Activated gamma-delta T cell treated with Interleukin-2 at 50 U/mL for 16 hours (primary cell): ENCODE data around the gene TEDC1.

Source experiments
- DNase-seq: peaks from one replicate; pipeline ENCODE4 v3.0.0-alpha.2; 2020

Gene TEDC1

DNA sequence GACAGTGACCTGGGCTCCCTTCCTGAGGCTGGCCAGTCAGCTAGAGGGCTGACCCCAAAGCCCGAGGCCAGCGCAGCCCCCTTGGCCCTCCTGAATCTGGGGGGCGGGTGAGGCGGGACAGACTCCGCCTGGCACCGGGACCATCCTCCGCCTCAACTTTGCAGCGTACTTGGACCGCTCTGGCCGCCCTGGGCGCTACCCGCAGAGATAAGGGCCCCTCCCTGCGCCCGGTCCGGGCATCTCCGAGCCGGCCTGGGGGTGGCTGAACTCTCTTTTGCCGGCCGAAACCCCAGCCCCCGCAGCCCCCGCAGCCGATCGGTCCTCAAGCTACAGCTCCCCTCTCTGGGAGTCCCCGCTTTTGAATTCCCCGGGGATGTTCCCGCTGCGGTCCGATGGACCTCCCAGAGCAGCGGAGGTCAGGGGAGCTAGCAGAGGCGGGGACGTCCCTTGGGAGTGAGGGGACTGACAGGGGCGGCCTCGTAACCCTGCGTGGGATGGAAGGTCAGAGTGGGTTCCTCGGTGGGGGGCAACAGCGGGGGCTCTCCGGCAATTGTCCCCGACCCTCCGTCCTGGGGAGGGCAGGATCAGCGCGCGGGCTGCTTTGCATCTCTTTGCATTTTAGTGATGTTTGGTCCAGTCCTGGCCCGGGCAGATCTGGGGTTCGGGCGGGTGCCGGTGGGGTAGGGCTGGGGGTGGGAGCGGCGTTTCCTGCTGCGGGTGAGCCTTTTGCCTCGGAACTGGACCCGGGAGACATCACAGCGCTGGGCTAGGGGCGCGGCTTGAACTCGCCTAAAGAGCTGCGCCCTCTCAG is 4.7 kb upstream of the TEDC1 start, which contains the start of gene CRIP1:
Gene CRIP1, plus strand, starts transcription at position 724 of the 811 bp plus-strand sequence. CDS start 374 bp downstream, outside the sequence.
- DNase-seq = no peak

DNA sequence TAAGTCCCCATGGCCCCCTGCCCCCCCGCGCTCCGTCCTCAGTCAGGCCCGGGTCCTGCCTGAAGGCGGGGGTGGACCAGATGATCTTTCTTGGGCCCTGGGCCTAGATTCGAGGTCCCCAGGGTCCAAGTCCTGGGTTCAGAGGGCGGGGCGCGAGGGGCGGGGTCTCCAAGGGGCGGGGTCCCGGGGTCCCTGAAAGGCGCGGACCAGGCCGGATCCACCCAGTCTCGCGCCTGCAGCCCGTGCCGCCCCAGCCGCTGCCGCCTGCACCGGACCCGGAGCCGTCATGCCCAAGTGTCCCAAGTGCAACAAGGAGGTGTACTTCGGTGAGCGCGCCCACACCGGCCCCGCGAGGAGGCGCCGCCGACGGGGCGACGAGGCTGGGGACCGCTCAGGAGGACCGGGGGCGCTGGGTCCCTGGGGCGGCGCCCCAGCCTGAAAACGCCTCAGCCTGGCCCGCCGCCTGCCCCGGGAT is 4.0 kb upstream of the TEDC1 start:
- peak; percentile 41 for DNase-seq

DNA sequence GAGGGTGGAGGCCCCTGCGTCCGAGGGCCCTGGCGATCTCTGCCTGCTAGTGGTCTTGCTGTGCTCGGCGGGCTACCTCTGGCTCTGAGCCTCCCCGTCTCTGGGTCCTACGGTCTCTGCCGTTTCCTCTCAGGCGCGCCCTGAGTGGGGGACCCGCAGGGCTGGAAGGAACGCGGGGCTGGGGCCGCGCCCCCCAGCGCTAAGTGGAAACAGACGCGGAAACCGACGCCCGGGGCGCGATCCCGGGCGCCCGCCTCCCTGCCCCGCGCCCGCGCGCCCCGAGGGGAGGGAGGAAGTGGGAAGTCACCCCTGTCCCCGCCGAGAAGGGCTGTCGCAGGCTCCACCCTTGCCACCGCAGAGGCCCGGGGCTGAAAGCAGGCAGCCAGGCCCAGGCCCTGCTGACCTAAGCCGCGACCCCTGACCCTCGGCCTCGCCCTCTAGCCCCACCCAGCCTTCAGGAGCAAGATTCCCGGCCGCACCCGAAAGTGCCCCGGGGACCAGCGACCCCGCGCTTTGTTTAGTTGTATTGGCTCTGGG is 3.5 kb upstream of the TEDC1 start:
- DNase-seq = peak; percentile 67

DNA sequence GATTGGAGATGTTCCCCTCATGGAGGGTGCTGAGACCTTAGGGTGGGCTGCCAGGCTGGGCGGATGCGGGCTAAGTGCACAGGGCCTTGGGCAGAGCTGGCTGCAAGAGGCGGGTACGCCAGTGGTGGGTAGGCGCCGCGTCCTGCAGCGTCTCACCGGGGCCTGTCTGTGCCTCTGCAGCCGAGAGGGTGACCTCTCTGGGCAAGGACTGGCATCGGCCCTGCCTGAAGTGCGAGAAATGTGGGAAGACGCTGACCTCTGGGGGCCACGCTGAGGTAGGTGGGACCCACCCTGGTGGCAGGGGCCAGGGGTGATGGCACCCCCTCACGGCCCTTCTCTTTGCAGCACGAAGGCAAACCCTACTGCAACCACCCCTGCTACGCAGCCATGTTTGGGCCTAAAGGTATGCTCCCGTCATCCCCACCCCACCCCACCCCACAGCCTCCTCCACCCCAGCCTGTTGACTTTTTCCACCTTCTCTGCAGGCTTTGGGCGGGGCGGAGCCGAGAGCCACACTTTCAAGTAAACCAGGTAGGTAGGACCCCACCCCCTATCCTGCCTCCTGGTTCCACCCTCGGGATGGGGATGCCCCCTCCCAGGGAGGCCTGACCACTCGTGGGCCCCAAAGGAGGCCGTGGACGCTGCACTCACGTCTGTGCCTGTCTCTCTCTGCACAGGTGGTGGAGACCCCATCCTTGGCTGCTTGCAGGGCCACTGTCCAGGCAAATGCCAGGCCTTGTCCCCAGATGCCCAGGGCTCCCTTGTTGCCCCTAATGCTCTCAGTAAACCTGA is 2.9 kb upstream of the TEDC1 start:
- DNase-seq = peak; percentile 34

DNA sequence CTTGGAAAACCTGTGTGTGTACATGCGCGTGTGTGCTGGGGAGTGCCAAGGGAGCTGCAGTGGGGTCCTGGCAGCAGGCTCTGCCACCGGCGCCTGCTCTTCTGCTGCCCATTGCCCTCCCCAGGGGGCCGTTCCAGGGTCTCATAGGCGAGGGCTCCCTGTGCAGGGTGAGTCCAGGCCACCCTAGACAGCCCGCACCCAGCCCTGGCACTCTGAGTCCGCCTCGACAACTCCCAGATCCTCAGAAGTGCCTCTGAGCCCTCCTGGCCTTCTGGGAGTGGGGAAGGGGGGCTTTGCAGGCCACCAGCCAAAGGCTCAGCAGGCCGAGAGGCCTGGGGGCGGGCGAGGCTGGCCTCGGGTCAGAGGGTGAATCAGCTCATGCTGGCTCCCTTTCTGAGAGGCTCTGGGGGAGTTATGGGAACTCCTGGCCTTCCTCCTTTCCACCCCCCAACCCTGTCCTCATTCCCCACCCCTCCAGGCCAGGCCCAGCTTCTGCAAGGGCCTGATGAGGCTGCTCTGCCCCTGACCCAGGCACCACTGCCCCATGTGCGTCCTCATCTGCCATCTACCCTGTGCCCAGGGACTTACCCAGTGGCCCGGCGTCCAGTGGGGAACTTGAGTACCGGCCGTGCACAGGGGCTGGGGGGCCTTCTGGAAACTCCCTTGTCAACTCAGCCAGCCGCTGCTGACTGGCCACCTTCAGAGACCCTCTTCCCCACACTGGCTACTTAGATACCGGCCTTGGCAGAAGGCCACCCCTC is 2.1 kb upstream of the TEDC1 start:
- no peak for DNase-seq

DNA sequence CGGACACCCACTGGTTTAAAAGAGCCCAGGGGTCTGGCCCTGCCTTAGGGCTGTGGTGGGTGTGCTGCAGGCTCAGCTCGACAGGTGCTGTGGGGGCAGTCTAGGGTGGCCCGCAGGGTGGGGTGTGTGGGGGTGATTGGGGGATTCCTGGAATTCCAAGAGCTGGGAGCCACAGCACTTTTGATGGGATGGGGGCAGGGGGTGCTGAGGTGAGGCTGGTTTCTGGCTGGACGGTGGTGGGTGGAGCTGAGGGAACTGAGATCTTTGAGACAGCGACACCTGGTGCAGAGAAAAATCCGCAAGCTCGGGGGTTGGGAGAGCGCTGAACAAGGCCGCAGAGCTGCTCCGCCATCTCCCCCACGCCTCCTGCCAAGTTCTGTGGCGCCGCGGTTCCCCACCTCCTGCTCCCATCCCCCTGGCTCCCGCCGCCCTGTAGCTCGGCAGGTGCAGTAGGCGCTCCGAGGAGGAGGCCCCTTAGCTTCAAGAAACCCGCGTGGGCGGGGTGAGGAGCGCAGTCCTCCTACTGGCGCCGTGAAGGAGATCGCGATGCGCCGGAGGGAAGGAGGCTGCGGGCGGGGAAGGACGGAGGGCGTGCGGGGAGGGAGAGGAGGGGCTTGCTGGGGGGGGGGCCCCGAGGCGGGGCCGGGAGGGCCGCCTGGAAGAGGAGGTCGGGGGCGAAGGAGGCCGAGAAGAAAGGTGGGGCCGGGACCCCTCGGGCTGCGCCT is 1.3 kb upstream of the TEDC1 start:
- DNase-seq = peak; percentile 86

DNA sequence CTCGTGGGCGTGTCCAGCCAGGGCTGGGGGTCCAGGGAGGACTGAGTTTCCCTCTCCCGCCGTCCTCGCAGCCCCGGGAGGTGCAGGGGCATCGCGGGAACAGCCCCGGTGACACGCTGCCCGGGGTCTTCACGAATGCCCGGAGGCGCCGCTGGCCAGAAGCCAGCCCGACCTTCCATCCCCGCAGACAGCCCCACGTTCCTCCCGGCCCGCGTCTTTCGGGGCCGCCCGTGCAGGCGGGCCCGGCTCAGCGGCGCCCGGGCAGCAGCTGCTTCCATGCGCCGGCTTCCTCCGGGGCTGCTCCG is 827 bp upstream of the TEDC1 start:
- no peak for DNase-seq

DNA sequence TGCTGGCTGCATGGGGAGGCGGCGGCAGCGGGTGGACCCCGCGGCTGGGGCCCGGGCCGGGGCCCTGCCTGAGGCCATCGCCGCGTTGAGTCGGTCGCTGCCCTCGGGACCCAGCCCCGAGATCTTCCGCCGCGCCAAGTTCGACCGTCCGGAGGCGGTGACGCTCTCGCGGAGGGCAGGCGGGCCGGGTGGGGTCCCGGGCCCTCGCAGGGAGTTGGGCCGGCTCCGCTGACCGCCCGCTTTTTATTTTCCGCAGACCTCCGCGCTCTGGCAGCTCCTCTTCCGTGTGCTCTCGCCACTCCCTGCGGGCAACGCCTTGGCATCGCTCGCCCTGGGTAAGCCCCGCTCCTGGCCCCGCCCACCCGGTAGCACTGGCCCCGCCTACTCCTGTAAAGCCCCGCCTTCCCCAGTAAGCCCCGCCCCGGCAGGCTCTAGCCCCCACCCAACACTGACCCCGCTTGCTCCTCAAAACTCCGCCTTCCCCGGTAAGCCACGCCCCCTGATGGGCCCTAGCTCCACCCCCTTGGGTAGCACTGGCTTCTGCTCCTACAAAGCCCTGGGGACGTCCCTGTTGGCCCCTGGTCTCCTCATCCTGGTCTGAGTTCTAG is 424 bp downstream of the TEDC1 start:
- DNase-seq = peak; percentile 75

DNA sequence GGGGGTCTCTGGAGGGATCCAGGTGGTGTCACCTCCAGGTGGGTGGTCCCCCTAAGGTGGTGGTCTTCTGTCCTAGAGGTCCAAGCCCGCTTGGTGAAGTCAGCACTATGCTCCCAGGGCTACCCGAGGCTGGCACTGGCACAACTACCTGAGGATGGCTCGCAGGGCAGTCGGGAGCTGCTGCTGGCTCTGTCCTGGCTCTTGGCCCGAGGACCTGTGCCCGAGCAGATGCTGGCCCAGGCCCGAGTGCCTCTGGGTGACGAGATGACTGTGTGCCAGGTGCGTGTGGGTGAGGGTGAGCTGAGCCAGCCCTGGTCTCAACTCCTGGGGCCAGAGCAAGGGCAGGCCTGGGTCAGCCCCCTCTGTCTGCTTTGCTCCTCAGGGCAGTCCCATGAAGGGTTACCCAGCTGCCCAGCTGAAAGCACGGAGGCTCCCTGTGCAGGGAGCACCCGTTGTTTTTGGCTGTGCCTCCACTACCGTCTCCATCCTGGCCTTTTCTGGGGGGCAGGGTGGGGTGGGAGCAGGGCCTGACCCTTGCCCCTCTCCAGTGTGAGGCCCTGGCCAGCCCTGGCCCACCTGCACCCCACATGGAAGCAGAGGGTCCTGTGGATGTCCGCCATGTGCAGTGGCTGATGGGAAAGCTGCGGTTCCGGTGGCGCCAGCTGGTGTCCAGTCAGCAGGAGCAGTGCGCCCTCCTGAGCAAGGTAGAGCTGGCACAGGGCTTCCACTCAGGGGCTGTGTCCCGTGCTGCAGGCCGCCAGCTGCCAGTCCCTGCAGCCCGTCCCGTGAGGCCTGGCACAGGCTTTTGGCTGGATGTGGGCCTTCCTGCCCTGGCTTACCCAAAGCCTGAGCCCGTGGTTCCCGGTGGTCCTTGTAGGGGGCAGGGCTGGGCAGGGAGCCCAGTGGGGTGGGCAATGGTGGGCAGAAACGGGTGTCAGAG is 1.3 kb downstream of the TEDC1 start:
- peak; percentile 5 for DNase-seq

DNA sequence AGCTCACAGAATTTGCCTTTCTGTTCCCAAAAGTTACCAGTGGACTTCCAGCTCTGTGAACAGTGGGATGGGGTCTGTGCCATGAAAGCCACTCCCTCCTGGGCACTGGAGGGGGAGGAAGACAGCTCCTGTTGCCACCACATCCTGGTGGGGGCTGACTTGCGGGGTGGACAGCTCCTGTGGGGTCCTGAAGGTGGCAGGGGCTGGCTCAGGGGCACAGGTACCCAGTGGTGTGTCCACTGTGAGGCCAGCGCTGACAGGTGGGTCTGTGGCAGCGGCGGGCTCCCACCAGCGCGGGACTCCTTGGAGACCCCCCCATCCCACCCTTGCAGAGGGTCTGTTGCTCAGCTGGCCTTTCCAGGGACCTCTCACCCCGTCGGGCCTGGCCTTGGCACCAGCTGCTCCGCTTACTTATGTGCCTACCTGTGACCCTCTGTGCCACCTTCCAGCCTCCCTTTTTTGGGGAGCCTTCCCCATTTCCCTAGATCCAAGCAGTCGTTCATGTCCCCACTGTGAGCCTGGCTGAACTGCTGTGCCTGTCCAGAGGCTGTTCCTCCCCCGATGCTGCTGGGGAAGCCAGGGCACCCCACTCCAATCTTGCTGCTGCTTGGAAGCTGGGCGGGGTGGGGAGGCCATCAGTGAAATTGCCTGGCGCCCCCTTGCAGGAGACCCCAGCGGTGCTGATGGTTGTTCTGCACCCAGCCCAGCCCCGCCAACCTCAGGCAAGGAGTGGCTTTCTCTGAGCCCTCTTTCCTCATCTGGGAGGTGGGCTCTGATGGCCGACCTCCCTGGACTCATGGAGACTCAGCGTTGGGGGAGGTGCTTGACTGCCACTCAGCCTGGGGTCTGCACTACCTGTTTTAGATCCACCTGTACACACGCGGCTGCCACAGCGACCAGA is 2.2 kb downstream of the TEDC1 start:
- peak; percentile 4 for DNase-seq

DNA sequence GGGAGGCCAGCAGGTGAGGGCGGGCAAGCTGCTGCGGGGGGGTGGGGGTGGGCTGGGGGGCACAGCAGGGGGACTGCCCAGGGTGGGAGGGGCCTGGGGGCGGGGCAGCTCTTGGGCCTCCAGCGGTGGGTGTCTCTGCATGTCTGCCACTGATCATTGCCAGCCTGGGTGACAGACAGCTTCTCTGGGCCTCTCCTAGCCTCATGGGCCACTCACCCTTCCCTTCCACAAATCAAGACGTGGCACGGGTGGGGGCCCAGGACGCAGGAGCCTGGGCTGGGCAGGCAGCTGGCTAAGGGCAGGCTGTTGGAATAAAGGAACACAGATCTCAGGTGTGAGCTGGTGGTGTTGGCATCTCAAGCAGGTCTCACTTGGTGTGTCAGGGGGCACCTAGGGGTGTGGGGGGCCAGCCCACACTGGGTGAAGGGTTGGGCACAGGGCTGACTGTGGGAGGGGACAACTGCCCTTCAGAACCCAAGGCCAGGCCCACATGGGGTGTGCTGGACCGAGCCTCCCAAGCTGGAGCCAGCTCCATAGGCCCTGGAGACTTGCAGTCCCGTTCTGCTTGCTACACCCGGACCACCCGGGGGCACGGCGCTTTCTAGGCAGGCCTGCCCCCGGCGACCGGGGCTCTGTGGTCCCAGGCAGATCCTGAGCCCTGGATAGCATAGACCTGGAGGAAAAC is 3.0 kb downstream of the TEDC1 start:
- no peak for DNase-seq

DNA sequence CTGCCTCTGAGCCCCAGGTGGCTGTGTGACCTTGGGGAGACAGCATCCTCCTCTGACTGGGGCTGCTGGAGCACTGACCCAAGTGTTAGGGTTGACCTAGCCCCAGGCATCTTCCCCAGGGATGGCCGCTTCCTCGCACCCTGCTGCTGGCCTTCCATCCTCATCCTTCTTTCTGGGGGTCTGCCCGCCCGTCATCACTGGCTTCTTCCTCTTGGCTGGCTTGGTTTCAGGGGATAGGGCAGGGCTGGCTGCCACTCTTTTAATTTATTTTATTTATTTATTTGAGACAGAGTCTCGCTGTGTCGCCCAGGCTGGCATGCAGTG is 3.5 kb downstream of the TEDC1 start:
- no peak for DNase-seq

DNA sequence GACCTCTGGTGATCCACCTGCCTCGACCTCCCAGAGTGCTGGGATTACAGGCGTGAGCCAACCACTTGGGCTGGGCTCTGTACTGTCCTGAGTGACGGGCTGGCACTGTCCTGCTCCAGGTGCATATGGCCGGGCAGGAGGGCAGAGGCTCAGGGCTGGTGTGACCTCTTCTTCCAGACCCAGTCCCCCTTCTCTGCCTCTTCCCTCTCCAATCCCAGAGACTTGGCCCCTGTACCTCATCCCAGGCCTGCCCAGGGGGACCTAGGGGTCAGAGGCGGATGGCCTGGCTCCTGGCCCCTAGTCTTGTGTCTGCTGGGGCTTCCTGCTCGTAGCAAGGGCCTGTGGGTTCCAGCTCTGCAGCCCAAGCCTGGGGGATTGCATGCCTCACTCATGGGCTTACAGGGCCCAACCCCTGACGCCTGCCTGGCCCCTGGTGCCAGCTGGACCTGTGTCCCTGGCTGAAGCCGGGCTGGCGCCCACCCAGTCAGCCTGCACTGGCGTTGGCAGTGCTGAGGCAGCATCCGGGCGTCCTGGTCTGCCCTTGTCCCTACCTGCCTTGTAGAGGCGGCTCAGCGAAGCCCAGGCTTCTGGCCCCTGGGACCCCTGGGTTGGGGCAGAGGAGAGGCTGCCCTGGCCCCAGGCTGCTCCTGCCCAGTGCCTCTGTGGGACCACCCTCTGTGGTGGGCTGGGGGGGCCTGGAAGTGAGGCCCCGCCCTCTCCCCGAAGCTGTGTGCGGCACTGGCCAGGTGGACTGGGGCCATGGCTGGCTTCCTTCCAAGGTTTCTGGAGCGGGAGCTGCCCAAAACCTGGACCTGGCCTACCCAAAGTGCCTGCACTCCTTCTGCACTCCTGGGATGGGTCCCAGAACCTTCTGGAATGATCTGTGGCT is 4.3 kb downstream of the TEDC1 start:
- no peak for DNase-seq

DNA sequence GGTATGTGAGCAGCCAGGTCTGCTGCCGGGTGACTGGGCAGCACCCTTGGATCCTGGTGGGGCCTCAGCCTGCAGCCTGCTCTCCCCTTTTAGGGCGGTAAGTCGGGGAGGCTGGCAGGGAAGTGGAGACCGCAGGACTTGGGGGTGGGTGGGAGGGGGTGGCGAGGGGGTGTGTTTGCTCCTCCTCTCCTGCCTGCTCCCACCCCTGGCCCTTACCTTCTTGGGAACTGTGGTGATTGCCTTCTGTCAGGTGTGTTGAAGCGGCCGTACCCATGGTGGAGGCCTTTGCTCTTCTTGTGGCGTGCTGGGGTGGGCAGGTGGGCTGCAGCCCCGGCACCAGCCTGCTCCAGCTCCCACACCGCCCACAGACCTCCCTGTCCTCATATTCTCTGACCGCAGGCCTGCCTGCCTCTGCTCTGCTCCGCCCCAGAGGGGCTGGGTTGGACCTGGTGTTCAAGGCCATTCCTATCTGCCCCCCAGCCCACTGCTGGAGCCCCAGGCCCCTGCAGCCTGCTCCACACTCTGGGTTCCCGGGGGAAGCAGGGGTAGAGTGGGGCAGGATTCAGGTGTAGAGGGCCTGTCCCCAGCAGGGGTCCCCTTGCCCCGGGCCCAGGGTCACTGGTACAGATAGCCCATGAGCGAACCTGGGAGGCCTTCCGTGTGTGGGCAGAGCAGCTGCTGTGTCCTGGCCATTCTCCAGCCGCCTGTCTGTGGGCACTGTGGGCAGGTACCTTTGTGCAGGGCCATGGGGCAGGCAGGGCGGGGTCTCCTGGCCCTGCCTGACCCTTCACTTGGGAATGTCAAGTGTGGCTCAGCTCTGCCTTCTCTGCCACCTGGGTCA is 5.2 kb downstream of the TEDC1 start:
- no peak for DNase-seq

DNA sequence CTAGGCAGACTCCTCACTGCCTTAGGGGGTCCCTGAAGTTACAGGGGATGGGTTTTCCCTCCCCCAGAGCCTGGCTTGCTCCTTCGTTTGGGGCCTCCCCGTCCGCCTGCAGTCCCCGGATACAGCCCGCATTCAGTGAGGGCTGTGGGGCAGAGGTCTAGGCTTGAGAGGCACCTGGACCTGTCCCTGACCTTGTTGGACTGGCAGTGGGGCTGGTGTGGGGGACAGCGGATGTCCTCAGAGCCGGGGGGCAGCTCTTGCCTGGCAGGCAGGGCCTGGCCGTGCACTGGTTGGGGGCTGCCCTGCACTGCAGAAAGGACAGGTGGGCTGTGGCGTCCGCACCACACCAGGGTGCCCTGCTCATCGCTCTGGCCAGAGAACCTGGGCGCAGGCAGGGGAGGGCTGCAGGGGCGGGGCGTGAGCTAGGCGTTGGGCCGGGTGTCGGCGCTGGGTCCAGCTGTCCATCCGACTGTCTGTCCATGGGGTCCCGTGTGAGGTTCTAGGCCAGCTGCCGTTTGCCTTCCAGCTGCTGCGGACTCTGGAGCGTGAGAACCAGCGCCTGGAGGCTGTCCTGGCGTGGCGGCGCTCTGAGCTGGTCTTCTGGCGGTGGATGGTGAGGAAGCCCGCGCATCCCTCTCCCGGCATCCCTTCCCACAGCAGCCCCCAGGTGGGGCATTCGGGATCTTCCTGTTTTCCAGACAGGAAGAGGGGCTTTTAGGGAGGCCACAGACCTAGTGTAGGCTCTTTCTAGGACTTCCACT is 6.0 kb downstream of the TEDC1 start:
- no peak for DNase-seq

DNA sequence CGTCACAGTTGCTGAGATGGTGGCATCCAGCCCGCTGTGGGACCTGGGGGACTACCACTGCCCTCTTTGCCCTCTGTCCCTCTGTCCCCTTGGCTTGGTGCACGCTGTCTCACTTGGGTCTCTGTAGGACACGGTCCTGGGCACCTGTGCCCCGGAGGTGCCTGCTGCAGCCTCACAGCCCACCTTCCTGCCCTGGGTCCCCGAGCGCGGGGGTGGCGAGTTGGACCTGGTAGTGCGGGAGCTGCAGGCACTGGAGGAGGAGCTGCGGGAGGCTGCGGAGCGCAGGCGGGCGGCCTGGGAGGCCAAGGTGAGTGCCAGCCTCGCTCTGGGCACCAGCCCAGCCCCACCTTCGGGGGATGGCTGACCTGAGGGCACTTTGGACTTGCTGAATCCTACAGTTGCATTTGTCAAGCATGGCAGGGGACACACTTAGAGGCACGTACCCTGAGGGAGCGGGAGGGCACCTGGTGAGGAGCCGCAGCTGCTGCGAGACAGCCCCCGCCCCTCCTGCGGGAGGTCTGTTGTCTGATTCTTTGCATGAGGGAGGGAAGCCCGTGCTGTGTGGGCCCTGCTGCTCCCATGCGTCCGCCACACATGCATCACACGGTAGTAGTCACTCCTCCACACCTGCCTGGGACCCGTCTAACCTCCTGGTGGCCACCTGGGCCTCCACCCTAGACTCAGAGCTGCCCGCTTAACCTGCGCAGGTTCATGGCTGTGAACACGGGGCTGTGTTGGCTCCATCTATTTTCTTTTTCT is 6.8 kb downstream of the TEDC1 start:
- no peak for DNase-seq
